ENCODE measurements around the gene IRAK2.
A peak's percentile ranks its signal among the peaks of the same experiment; 100 is the strongest.

Gene IRAK2

GRCh38 chr3:10224794-10225665, 60.3 kb downstream of the IRAK2 start:
- DNase-seq = peak in 4 of 5 experiments; percentile 36 to 75 (median 48)

DNA sequence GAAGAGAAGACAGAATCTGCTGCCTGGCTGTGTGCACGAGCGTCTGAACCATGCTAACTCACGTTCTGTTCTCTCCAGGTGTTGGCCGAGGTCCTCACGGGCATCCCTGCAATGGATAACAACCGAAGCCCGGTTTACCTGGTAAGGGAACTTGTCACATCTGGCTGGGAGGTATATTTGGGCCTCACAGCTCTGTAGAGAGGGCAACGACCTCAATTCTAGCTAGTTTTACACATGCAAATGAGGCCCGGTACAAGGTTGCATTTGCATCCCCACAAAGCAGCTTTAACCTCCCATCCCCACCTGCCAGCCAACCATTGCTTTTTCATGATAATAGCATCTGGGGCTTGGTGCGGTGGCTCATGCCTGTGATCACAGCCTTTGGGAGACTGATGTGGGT, 61.6 kb downstream of the IRAK2 start:
- DNase-seq = no peak

DNA sequence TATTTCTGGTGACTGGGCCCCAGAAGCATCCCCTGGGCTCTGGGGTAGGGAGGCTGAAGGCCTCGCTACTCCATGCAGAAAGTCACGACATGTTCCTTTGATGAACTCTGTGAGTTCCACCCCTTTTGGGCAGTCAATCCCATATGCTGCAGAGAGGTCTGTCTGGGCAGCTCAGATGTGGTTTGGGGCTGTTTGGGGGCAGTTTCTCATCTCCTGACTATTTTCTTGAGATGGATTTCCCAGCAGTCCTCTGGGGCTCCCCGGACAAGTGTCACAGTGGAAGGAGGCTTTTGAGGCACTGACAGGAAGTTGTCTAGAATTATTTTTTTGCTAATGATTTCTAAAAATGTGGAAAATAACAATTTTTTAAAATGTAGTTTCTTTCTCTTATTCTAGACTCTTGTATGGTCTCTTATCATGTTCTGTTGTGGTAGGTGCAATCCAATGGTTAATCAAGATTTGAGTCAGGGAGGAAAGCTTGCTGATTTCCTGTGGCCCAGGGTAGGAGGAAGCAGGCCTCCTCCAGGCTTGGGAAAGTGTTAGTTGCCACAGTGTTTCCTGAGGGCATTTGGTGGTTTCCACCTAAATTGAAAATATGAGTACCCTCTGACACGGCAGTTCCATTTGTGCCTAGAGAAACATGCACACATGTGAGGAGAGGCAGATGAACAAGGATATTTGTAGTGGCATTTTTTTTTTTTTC, 63.7 kb downstream of the IRAK2 start:
- peak in 2 of 5 experiments; percentile 32 to 88 for DNase-seq

DNA sequence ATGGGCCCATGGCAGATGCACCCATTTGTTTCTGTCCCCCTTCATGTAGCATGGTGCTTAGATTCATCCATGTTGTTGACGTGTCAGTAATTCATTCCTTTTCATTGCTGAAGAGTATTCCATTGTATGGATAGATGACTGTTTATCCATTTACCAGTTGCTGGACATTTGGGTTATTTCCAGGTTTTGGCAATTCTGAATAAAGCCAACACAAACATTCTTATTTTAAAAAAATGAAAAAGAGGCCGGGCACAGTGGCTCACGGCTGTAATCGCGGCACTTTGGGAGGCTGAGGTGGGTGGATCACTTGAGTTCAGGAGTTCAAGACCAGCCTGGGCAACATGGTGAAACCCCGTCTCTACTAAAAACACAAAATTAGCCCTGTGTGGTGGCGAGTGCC, 64.9 kb downstream of the IRAK2 start:
- no peak for DNase-seq

- DNase-seq = peak in 1 of 5 experiments; percentile 12
Observed at GRCh38 chr3:10232137-10232536, 67.4 kb downstream of the IRAK2 start.

GRCh38 chr3:10233988-10234387, 69.3 kb downstream of the IRAK2 start:
- no peak for DNase-seq

GRCh38 chr3:10234526-10235230, 70.0 kb downstream of the IRAK2 start:
- no peak for DNase-seq

DNA sequence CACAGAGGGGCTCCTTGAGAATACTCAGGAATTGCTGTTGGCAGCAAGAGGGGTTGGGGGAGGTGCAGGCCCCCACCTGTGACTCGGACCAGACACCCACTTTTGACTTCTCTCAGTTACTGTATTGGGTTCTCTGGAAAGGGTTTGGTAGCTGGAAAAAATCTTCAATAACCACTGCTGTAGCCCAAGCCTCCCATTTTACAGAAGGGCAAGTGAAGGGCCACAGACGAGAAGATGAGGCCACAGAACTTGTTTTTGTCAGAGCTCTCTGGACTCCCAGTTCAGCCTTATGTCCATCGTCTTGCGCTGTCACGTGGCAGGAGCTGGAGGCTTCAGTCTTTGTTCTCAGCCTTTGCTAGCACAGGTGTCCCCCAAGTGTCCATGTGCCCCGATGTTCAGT, 70.8 kb downstream of the IRAK2 start:
- DNase-seq = no peak

DNA sequence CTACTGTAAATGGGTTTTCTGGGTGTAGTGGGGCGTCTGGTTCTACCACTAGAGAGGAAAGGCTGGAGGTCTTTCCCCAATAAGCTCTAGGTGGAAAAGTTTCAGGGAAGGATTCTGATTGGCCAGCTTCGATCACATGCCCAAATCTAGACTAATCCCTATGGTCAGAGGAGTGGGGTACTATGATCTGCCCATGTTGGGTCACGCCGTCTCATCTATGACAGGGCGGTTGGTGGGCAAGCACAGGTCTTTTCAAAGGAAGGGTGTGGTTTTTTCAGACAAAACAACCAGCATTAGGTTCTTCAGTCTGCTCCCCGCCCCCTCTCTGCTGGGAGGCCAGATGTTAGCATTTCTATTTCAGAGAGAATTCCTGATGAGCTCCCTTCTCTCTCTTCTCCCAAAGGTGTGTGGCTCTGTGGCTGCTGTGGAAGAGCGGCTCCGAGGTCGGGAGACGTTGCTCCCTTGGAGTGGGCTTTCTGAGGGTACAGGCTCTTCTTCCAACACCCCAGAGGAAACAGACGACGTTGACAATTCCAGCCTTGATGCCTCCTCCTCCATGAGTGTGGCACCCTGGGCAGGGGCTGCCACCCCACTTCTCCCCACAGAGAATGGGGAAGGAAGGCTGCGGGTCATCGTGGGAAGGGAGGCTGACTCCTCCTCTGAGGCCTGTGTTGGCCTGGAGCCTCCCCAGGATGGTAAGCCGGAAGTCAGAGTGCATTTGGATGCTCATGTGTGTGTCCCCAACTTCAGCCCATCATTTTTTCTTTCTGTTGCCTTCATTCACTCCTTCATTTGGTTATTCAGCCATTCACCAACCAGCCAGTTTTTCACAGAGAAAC, 73.8 kb downstream of the IRAK2 start:
- peak in 2 of 5 experiments; percentile 47 to 95 for DNase-seq

DNA sequence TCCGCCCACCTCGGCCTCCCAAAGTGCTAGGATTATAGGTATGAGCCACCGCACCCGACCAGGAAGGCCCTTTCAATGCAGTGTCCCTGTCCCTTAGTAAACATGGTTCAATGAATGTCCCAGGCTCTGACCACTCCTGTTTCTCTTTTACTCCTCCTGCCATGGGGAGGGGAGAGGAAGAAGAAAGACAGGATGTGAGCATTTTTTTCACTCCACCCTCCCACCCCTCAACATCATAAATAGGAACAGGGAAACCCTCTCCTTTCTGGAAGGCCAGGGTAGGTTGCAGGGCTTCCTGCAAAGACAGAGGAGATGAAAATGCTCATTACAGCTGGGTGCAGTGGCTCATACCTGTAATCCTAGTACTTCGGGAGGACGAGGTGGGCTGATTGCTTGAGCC, 76.1 kb downstream of the IRAK2 start:
- no peak for DNase-seq

DNA sequence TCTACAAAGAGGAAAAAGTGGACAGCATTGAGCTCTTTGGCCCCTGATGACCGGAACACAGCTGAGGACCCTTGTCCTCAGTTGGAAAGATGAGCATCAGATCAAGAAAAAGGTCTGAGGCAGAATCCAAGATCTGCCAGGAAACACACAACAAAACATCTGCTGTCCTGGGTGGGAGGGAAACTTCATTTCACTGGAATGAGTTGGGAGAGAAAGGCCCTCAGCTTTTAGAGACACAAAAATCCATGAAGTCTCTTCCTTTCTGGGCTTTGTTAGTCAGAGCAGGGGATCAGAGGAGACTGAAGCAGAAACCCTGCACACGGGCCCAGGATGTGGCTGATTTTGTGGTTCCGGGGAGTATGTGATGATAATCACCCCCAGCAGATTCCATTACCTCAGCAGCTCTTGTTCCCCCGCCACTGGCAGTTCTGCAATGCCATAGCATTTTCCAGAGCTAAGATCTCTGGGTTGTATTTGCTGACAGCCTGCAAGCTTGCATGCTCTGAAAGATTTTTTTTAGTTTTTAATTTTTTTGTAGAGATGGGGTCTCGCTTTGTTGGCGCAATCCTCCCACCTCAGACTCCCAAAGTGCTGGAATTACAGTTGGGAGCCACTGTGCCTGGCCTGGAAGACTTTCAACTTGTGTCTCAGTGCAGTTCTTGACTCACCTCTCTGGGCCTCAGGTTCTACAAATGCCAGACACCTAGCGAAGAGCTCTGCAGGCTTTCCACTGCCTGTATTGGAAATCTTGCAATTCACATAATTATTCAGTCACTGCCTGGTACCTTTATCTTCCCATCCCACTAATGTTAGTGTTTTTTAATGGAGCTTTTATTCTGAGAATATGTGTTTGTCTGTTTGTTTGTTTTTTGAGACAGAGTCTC, 77.7 kb downstream of the IRAK2 start:
- DNase-seq = peak; percentile 28 to 97 (median 72)

DNA sequence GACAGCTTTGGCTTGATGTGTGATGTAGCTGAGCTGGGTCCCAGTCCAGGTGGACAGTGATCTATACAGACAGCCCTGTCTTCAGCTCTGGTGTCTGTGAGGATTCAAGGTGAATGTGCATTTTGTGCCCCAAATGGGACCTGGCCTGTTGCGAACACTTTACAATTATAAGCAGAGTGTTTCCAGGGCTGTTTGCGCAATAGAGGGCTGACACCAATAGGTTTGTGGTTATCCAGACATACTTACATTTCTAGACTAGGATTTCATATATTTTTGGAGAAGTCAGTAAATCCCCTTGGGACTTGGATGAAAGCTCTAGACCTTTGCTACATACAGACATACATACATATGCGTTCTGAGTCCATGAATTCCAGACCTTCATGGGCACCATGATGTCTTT, 79.3 kb downstream of the IRAK2 start:
- no peak for DNase-seq

GRCh38 chr3:10245081-10245712, 80.5 kb downstream of the IRAK2 start:
- DNase-seq = no peak

- no peak for DNase-seq
Observed at GRCh38 chr3:10247679-10248183, 83.0 kb downstream of the IRAK2 start.

DNA sequence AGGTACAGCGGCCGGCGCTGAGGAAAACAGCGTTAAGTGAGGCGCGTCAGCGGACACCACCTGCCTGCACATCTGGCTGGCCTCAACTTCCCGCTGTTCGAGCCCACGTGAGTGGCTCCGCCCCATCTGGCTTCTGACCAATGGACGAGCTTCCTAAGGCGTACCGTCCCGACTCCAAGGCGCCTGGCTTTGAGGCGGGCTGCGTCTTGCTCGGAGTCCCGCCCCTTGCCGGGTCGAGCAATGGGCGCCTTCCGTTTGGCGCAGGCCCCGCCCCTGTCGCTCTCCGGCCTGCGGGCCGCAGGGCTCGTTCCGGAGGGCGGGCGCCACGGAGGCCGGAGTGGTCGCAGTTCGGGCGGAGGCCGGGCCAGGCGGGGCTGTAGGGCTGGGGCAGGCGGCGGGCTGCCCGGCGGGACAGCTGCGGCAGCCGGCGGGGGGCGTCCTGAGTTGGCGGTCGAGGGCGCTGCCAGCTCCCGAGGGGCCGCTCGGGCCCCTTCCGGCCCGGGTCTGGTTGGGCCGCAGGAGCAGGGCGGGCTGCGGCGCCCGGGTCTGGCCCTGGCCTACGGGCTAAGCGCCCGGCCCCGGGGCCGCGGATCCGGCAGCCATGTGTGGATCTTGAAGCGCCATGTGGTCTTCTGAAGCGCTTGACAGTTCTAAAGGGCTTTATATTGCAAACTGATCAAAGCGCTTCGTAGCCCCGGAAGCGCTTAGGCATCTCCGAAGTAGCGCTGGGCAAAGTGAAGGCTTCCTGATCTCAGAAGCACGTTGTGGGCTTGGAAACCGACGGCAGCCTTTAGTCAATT, 83.7 kb downstream of the IRAK2 start, which contains the start of gene TATDN2:
TSS of gene TATDN2 (plus strand) at position 276 of the 800 bp plus-strand sequence. CDS start 742 bp downstream, outside the sequence.
- peak; percentile 80 to 99 (median 90) for DNase-seq

DNA sequence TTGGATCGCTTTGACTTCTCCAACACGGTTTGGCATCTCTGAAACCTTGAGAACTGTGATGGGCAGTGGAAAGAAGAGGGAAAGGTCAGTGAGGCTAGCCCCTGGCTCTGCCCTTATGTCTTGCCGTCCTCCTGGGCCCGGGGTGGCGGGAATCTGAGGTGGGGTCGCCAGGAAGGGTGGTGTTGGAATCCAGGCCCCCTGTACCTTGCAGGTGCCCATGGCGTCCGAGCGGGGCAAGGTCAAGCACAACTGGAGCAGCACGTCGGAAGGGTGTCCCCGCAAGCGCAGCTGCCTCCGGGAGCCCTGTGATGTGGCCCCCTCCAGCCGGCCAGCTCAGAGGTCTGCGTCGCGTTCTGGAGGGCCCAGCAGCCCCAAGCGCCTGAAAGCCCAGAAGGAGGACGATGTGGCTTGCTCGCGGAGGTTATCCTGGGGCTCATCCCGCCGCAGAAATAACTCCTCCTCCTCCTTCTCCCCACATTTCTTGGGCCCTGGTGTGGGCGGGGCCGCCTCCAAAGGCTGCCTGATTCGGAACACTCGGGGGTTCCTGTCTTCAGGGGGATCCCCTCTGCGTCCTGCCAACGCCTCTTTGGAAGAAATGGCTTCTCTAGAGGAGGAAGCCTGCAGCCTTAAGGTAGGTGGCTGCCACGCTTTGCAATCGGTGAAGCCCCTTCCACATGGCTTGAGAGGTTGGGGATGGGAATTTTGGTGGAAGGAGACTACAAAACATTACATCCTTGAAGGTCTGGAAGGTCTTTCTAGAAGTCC, 84.4 kb downstream of the IRAK2 start:
- peak; percentile 31 to 58 (median 44) for DNase-seq

DNA sequence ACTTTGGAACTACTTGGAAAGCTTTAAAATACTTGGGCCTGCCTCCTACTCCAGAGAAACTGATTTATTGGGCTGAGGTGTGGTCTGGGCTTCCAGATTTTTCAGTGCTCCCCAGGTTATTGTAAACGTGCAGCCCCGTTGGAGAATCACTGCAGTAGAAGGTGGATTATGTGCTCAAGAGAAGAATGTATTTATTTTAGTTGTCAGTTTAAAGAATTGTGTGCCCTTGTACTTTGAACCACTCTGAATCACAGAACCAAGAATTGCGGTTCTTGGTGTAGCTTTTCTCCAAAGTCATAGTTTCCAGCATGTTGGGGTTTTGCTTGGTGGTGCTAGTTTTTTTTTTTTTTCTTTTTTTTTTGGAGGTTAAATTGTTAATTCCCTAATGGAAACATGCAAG, 85.1 kb downstream of the IRAK2 start:
- no peak for DNase-seq

GRCh38 chr3:10251006-10251405, 86.3 kb downstream of the IRAK2 start:
- DNase-seq = no peak

- DNase-seq = no peak
Observed at GRCh38 chr3:10253731-10254130, 89.0 kb downstream of the IRAK2 start.
